ENCODE measurements around the gene FOLR2. TPM values are rescaled to one million over a fixed set of nuclear protein-coding genes. Genes with fewer than 3 reads are reported as not detected.
A peak's percentile ranks its signal among the peaks of the same experiment; 100 is the strongest.

The FOLR2 gene
- total RNA-seq, 2 donors from 2014 or later: not detected

- Mint-ChIP-seq H3K4me3 (no peak overlapping the region), H3K4me1 (peaks cover 18% of the 10 kb centered on the region), H3K27ac (no peak overlapping the region), H3K27me3 (ENCODE audit: insufficient read depth) (no peaks in the 10 kb centered on the region), H3K36me3 (ENCODE audit: low read depth) (peaks cover 51% of the 10 kb centered on the region), H3K9me3 (no peaks in the 10 kb centered on the region)
- 93 to 95% methylated on average over 11 to 14 of the region's 14 CpGs for WGBS, 2 experiments (ENCODE audit: insufficient coverage in 1 of 2, insufficient read length in 1 of 2)
- H3K4me1 ChIP-seq (ENCODE audit: control insufficient read depth, insufficient read depth, low read length): peaks cover 7% of the 10 kb centered on the region
- DNase-seq: peak; percentile 32
- H3K9me3 ChIP-seq (ENCODE audit: control insufficient read depth, low read length): no peaks in the 10 kb centered on the region
- H3K27ac ChIP-seq (ENCODE audit: low read depth, low read length): no peak overlapping the region
- no peak overlapping the region for H3K9ac ChIP-seq (ENCODE audit: extremely low read depth, low read length, poor library complexity, severe bottlenecking)
- peaks cover 65% of the 10 kb centered on the region for H3K36me3 ChIP-seq (ENCODE audit: control insufficient read depth, insufficient read depth, low read length)
- no peaks in the 10 kb centered on the region for H3K27me3 ChIP-seq (ENCODE audit: control insufficient read depth, insufficient read depth, low read length, poor library complexity, severe bottlenecking)
- no peak overlapping the region for H3K4me3 ChIP-seq (ENCODE audit: low read length)
- TF ChIP-seq CTCF (conservative IDR thresholded peaks at IDR 0.05): no peak
These were observed 11.0 kb downstream of the FOLR2 start for GRCh38 chr11:72227316-72228228.

- Histone ChIP-seq H3K4me1 (ENCODE audit: control insufficient read depth, insufficient read depth, low read length) (peaks cover 5% of the 10 kb centered on the region), H3K9ac (ENCODE audit: extremely low read depth, low read length, poor library complexity, severe bottlenecking) (no peak overlapping the region), H3K4me3 (ENCODE audit: low read length) (no peak overlapping the region), H3K9me3 (ENCODE audit: control insufficient read depth, low read length) (no peaks in the 10 kb centered on the region), H3K36me3 (ENCODE audit: control insufficient read depth, insufficient read depth, low read length) (peaks cover 72% of the 10 kb centered on the region), H3K27ac (ENCODE audit: low read depth, low read length) (no peak overlapping the region), H3K27me3 (ENCODE audit: control insufficient read depth, insufficient read depth, low read length, poor library complexity, severe bottlenecking) (no peaks in the 10 kb centered on the region)
- no peak for TF ChIP-seq CTCF (conservative IDR thresholded peaks at IDR 0.05)
- no peaks in the 10 kb centered on the region for H3K27me3 Mint-ChIP-seq (ENCODE audit: insufficient read depth)
- peak; percentile 46 for DNase-seq
- peaks cover 59% of the 10 kb centered on the region for H3K36me3 Mint-ChIP-seq (ENCODE audit: low read depth)
- no peak overlapping the region for H3K27ac Mint-ChIP-seq
- H3K9me3 Mint-ChIP-seq: no peaks in the 10 kb centered on the region
- H3K4me3 Mint-ChIP-seq: no peak overlapping the region
- H3K4me1 Mint-ChIP-seq: peaks cover 14% of the 10 kb centered on the region
- WGBS, 2 experiments (ENCODE audit: insufficient coverage in 1 of 2, insufficient read length in 1 of 2): 97 to 98% methylated on average over 11 to 16 of the region's 16 CpGs
These were observed 11.7 kb downstream of the FOLR2 start for GRCh38 chr11:72228229-72228843.

- H3K27ac ChIP-seq (ENCODE audit: low read depth, low read length): no peak overlapping the region
- no peaks in the 10 kb centered on the region for H3K27me3 ChIP-seq (ENCODE audit: control insufficient read depth, insufficient read depth, low read length, poor library complexity, severe bottlenecking)
- TF ChIP-seq CTCF (conservative IDR thresholded peaks at IDR 0.05): no peak
- H3K9me3 ChIP-seq (ENCODE audit: control insufficient read depth, low read length): no peaks in the 10 kb centered on the region
- H3K4me1 Mint-ChIP-seq: peaks cover 14% of the 10 kb centered on the region
- H3K27me3 Mint-ChIP-seq (ENCODE audit: insufficient read depth): no peaks in the 10 kb centered on the region
- no peaks in the 10 kb centered on the region for H3K9me3 Mint-ChIP-seq
- peaks cover 64% of the 10 kb centered on the region for H3K36me3 Mint-ChIP-seq (ENCODE audit: low read depth)
- no peak overlapping the region for H3K4me3 ChIP-seq (ENCODE audit: low read length)
- H3K9ac ChIP-seq (ENCODE audit: extremely low read depth, low read length, poor library complexity, severe bottlenecking): no peak overlapping the region
- H3K36me3 ChIP-seq (ENCODE audit: control insufficient read depth, insufficient read depth, low read length): peaks cover 77% of the 10 kb centered on the region
- H3K4me1 ChIP-seq (ENCODE audit: control insufficient read depth, insufficient read depth, low read length): peaks cover 5% of the 10 kb centered on the region
- H3K4me3 Mint-ChIP-seq: no peak overlapping the region
- H3K27ac Mint-ChIP-seq: no peak overlapping the region
- WGBS, 2 experiments (ENCODE audit: insufficient coverage in 1 of 2, insufficient read length in 1 of 2): 95 to 96% methylated on average over 3 to 7 of the region's 7 CpGs
- peak; percentile 28 for DNase-seq
These were observed 12.2 kb downstream of the FOLR2 start for GRCh38 chr11:72228844-72229231.
